ENCODE measurements around the gene CORT. TPM values are rescaled to one million over a fixed set of nuclear protein-coding genes. Genes with fewer than 3 reads are reported as not detected.

The CORT gene
- total RNA-seq: 0.78 TPM in 1 of 2 replicates, not detected in the other

GRCh38 chr1:10449751-10450150, at the start of gene CORT:
Gene CORT, plus strand, starts transcription at chr1:10450031. Its CDS starts 193 bp downstream, at chr1:10450224.

GRCh38 chr1:10430216-10431069, 19.4 kb upstream of the CORT start, which contains the start of gene CENPS:
Gene CENPS, plus strand, starts transcription at chr1:10430433. Its CDS starts 85 bp downstream, at chr1:10430518.

GRCh38 chr1:10472220-10473144, 22.7 kb downstream of the CORT start, which contains the start of gene DFFA:
Gene DFFA, minus strand, starts transcription at chr1:10472529. Its CDS starts 71 bp downstream, at chr1:10472458.

GRCh38 chr1:10474613-10475507, 25.0 kb downstream of the CORT start, which contains the start of gene PEX14:
Gene PEX14, plus strand, starts transcription at chr1:10474950. Its CDS starts 17 bp downstream, at chr1:10474967.

Other genes starting within 250 kb of the CORT start
- gene KIF1B, start 239.5 kb upstream of the CORT start, total RNA-seq: 15.1 and 23.0 TPM in 2 replicates
- 190 and 222 TPM in 2 replicates for gene PGD, start 51.0 kb upstream of the CORT start, total RNA-seq
- gene CENPS, start 19.6 kb upstream of the CORT start, total RNA-seq: 10.2 and 14.5 TPM in 2 replicates
- gene DFFA, start 22.5 kb downstream of the CORT start, total RNA-seq: 41.1 and 46.9 TPM in 2 replicates
- 22.9 and 24.8 TPM in 2 replicates for gene PEX14, start 24.9 kb downstream of the CORT start, total RNA-seq

Measured in airway epithelial cell (primary cell).